Stimulated activated CD4-positive, alpha-beta T cell treated with anti-CD3 and anti-CD28 coated beads, Interleukin-4, amount 100 ng/mL, for 4 hours (primary cell): ENCODE data around the gene ITGB5.
"Not testable (repeated sequence)": the region's sequence is repeated elsewhere in the genome, so short reads cannot be mapped to it uniquely, and the experiment has no call there.

Experiments
- DNase-seq, 2 experiments: peaks; one replicate each; pipeline ENCODE4 v3.0.0-alpha.2; 2020

The ITGB5 gene

DNA sequence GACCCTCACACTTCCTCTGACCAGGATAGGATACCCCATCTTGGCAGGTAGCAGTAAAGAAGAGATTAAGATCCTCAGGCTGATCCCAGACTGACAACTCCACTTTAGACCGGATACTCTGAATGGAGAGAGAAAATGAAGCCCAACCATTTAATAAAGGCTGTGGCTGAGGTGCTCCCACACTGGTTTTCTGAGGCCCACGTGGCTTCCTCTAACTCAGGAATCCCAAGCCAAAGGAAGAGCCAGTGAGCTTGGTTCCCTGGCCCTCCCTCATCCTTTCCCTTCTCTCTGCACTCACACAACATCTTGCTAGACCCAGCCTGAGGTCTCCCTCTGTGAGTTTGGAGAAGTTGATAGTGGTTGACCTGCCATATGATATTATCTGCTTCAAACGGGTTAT, 78.1 kb downstream of the ITGB5 start:
- DNase-seq: no peak

DNA sequence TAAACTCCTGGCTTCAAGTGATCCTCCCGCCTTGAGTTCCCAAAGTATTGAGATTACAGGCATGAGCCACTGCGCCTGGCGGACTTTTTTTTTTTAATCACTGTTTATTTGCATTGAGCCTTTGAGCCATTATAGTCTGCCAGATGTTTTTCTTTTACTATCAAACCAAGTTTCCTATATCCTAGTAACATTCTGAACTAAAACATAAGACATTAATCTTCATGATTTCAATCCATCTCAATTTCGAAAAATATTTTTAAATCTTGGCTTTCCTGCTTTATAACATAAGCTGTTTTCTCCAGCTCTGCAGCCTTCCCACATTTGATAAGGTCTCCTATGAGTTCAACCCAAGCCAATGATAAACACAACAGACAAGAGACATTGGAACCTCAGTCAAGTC, 81.5 kb downstream of the ITGB5 start:
- DNase-seq: no peak

DNA sequence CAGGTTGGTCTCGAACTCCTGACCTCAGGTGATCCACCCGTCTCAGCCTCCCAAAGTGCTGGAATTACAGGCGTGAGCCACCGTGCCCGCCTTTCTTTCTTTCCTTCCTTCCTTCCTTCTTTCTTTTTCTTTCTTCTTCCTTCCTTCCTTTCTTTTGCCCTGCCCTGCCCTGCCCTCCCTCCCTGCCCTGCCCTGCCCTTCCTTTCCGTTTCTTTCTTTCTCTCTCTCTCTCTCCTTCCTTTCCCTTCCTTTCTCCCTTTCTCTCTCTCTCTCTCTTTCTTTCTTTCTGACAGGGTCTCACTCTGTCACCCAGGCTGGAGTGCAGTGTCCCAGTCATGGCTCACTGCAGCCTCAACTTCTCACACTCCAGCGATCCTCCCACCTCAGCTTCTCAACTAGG, 82.3 kb downstream of the ITGB5 start:
- DNase-seq: no peak

DNA sequence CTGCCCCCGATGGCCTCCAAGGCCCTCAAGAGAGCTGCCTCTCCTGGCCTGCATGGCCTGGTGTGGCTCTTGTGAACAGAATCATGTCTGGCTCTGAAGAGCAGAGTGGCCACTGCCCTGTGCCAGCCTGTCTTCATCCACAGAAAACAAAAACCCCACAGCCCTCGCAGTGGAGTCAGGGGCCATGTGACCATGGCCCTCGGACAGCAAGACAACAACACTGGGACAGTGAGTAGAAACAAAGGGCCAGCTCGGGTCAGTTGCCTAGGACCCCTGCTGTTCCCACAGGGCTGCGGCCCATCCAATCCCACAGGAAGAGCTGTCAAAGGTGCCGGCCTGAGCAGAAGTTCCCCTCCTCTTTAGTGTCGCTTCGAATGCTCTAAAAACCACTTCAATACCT, 84.5 kb downstream of the ITGB5 start:
- DNase-seq: no peak

DNA sequence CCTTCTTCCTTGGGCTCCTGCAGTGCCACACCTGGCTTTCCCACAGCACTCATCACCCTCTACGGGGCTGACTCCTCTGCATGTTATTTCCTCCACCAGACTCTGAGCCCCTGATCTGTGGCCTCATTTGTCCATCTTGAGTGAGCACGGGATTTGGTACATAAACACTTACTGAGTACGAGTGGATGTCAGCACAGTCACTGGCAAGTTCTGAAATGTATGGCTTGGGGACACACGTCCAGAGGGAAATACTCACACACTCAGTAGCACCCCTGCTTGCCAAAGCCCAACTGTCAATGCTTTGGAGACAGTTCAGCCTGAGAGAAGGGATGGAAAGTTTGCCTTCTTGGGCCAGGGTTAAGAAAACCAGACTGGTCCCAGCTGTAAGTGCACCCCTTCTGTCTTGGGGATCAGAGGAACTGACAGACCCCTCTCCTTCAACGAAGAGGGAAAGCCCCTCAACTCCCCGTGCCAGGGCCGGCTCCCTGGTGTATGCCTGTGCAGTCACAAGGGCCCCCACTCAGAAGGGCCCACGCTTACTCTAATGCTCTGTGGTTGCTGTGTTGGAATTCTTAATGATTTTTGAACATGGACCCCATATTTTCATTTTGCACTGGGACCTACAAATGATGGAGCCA, 85.0 kb downstream of the ITGB5 start:
- DNase-seq: no peak

DNA sequence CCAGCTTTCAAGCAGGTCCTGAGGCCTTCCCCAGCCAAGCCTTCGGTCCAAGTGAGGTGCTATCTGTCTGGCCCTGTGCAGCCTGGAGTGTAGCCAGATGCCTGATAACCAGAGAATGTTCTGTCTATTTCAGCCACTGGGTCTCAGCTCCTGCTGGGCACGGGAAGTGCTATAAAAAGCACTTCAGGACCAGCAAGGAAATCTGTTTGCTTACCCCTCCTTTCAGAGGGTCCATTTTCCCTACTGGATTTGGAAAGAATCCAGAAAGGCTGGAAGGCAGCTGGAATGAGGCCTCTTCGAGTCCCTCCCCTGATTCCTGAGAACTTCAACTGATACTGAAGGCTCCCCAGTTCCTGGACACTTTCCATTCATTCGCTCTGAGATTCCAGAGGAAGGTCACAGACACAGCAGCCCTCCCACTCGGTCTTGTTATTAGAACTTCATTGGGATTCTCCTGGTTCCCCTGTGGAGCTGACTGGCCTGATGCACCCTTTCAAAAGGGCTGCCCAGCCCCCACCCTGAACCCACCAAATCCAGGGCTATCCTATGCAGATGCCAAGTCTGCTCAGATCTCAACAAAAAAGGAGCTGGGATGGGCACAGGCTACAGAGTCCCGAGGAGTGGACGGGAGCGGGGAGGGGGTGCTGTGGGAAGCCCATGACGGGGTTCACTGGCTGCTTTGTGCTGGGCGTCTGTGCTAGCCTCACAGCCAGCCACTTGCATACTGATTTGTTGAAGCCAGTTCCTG, 86.5 kb downstream of the ITGB5 start:
- DNase-seq: no peak

DNA sequence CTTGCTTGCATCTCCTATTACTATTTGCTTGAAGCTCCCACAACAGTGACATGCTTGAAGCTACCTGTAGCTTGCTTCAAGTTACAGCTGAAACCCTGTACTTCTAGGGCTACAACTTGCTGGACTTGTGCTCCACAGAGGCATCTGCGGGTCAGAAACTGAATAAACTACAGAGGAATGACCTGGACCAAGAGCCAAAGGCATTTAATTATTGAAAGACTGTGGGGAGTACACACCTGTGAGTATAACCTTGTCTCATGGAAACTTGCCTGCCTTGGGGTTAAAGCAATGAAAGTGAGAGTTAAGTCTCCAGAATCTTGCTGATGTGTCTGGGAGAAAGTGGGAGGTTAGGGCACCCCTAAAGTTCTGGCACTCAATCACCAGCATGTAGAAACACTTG, 87.1 kb downstream of the ITGB5 start:
- DNase-seq: no peak

DNA sequence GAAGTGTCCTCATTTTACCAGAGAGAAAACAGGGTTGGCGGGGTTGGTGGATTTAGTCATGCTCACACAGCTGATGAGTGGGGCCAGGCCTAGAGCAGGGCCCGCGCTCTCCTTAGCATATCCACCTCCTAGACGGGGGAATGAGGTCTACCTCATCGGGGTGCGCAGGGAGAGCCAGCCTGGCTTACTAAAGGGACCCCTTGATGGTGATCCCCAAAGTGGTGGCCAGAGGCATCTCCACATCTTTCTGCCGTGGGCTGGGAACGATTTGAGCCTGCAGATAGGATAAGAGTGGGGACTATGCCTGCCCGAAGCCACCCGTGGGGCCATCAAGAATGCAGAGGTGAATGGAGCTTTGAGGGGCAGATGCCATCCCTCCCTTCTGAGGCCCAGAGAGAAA, 87.5 kb downstream of the ITGB5 start:
- DNase-seq: no peak

DNA sequence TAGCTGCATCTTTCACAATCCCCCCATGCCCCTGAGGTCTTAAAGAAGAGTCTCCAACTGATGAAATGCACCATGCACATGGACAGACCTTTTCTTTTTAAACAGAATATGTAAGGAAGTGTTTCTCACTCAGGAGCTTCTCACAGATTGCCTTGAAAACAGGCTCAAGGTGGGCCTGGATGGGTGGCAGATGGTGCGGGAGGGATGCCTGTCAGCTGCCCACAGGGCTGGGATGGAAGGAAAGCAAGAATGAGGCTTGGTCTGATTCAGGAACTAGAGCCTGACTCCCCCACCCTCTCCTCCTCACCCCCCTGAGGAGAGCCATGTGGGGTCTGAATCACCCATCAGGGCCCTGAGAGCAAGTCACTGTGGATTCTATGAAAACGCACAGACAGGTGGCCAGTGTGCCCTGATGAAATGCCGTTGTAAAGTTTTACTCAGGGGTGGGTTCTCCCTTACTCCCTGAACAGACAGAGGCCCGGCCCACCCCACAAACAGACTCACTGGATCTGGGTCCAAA, 89.7 kb downstream of the ITGB5 start:
- no peak for DNase-seq

DNA sequence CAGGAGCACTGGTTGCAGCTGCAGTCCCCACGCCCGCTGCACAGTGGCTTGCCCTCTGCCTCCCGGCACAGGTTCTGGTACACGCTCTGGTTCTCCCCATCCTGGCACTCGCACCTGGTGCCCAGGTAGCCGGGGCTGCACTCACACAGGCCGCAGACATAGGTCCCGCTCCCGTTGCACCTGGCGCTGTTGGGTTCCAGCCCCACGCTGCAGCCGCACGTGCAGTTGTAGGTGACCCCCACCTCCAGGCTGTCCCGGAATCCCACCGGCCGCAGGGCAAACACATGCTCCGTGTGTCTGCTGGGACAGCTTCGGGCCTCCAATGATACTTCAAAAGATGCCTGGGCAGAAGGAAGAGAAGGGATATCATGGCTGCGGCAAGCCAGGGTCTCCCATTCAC, 90.7 kb downstream of the ITGB5 start:
- DNase-seq: no peak

DNA sequence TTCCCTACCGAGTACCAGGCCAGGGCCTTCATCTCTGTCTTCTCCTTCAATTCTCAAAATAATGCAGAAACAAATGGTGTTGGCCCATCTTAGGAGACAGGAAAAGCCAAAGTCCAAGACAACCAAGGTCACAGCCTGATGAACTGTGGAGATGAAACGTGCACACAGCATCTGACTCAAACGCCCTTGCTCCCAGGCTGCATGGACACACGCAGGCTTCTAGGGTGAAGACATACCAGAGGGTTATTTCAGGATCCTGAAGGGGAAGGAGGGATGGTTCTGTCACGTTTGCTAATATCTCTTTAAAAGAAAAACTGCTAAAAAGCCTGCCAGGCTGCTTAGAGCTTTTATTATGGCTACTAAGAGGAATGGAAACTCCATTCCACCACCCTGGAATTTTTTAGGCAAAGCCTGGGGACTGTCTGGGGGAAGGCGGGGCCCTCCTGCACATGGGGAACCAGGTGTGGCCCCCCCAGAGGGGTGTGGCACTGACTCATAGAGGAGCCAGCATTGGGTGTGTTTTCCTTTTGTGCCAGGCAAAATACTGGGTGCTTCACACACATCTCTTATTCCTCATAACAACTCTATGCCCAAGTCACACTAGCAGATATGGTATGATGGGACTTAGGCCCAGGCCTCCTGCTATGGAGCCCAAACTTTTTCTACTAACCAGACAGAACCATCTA, 94.0 kb downstream of the ITGB5 start:
- no peak for DNase-seq

DNA sequence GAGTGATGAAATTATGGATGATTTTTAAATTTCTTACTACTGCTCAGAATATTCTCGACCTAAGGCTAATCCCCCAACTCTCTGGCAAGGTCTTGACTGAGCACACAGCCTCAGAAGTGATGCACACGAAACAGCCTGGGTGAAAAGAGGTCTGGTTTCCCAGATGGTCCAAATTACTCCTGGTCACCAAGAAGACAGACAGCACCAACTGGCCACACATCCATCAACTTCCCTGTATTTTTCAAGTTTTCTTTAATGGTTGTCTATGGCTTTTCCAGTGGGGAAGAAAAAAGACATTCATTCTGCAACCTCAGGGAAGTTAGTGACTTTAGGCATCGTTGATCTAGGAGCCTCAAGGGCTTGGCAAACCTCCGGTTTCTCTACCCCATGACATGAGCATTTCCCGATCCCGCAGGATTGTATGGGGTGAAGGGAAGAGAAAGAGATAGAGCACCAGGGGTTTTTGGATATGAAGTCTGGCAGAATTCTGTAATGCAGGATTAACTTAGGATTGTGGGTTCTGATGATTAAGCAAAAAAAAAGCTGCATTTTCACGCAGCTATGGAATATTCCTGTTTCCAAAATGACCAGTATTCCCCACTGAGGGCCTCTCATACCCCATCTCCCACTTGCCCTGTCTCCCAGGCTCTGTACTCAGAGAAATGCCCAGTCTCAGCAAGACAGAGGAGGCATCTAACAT, 94.7 kb downstream of the ITGB5 start:
- DNase-seq: no peak

DNA sequence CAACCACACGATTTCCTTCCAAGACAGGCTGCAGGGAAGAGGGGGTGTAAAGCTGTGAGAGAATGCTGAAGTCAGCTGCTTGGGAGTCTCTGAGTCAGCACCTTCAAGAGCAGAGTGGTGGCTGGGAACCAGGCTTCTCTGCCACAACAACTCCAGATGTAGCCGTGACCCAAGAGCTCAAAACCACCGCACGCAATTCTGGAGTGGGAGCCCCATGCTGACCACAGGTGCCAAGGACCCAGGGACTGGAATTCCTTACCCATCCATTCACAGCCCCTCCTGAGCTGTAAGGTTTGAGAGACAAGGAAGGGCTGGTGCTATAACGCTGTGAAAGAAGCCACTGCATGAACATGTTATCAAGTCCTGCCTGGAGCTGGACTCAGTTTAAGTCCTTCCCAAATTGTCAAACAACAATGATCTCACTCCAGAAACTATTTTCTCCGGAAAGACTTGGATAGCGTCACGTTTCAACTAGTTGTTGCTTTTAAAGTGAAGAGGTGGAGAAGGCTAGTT, 95.5 kb downstream of the ITGB5 start:
- no peak for DNase-seq

DNA sequence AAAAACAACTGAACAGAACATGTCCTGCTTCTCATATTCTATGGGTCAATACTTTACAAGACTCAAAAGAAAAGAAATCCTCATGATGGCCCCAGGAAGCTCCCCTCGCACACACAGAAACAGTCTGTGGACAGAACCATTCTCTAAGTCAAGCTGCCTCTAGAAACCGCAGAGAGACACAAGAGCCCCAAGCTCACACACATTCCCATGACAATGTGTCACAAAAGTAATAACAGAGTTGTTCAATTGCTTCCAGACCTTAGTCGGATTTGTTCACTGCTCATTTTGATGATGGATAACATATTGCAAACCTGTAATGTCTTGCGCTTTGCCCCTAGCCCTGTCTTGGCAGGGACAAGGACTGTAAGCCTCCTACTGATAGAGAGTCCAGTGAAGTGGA, 96.0 kb downstream of the ITGB5 start:
- DNase-seq: no peak

DNA sequence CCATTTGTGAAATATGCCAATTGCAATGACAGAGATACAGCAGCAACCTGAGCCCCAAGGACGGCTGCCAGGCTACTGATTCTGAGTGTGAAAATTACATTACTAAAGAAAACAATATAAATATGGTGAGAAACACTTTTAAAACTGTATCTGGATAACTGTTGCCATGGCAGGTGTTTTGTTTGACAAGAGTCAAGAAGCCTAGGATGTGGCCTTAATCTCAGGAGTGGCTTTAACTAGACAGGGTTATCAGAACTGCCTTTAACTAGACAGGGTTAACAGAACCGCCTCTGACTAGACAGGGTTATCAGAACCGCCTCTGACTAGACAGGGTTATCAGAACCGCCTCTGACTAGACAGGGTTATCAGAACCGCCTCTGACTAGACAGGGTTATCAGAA, 98.1 kb downstream of the ITGB5 start:
- not testable (repeated sequence) for DNase-seq

DNA sequence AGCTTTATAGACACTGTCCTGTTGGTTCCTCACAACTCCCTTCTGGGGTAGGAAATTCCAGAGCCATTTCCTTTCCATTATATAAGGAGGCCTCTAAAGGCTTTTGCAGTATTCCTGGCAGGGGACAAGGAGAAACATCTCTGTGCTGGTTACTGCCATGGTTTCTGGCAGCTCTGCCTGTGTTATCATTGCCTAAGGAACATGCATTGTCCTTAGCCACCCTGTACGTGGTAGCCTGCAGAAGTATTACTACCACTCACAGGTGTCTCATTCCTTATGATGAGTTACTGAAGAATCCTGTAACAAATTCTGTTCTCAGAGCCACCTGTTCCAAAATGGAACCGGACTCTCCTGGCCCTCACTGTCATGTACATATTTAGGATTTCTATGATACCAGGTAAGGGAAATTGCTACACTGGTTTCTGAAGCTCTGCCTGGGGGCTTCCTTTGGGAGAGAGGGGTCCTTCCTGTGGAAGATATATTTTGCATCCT, 98.9 kb downstream of the ITGB5 start:
- no peak for DNase-seq

DNA sequence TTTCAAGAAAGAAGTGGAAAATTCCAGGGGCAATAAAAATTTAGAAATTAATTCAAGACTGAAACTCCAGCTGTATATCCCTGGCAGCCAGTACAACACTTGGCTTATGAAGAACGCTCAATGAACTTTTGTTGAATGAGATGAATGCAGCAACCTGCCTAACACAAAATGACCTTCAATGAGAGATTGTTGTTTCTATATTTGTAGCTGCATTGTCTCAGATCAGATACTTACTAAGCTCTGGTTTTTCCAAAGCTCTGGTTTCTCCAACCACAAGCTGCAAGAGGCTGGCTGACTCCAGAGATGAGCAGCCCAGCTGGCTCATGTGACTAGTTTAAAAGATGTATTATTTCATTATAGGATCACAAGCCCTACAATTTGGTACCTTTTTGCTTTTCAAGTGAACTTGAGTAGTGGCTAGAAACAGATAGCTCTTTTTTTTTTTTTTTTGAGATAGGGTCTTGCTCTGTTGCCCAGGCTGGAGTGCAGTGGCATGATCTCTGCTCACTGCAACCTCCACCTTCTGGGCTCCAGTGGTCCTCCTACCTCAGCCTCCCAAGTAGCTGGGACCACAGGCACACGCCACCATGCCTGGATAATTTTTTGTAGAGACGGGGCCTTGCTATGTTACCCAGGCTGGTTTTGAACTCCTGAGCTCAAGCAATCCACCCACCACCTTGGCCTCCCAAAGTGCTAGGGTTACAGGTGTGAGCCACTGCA, 99.5 kb downstream of the ITGB5 start:
- no peak for DNase-seq

DNA sequence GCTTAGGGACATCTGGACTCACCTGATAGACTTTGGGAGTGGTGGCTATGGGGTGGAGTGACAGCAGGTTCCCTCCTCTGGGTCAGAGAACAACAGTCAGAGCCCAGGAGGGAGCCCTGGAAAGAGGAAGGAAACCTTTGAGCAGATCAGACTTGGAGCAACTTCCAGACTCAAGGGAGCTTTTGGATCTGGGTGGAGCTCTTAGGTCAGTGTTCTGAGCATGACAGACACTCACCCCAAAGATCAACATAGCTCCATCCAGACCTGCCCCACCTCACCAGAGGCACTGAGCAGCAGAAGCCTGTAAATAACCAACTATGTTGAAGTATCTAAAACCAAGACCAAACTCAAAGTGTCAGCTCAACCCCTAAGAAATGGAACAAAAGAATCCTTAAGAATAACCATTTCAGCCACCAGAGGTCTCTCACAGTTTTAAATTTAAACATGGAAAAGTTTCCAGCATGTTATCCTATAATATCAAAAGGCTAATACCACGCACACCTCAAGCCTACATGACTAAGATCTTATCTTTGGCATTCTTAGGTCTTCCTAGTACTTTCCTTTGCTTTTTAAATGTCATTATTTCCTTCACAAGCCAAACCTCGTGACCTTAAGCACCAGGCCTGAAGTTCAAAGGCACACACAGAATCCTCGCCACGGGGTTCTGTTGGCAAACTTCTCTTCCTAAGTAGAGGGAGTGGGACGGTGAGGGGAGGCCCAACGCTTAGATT, 100.5 kb downstream of the ITGB5 start:
- DNase-seq: no peak

DNA sequence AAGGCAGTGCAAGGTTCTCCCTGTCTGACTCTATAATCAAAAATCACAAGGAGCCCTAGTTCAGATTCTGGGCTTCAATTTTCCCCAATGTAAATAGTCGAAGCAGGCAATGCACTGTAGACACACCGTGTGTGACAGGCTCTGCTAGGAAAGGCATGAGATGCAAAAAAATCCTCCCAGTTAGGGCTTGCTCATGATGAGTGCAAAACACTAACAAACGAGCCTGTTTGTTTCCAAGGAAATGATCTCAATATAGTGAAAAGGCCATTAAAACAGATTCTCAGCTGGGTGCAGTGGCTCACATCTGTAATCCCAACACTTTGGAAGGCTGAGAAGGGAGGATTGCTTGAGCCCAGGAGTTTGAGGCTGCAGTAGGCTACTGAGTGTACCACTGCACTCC, 101.2 kb downstream of the ITGB5 start:
- no peak for DNase-seq

DNA sequence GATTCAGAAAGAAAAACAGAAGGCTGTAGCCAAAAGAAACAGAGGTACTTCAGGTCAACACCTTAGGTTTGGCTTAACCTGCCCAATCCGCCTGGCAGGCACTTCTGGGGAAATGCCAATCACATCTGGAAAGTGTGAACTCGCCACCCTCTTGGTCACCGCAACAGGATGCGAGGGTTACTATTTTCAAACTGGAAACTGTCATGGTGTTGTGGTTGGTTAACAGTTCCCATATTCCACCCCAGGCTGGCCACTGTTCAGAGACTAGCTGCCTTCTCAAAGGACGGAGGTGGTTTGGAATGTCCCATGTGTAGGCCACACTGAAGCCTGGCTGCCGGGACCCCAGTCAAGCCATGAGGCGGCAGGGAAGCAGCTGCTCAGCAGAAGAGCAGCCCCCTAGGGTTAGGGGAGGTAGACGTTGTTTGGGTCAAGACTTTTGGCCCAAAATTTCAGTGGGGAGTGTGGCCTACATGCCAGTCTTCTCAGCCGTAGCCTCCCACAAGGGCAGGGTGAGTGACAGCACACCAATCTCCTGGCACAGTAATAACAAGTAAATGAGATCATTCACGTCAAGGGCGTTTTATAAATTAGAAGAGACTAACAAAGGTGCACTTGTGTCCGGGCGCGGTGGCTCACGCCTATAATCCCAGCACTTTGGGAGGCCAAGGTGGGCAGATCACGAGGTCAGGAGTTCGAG, 102.3 kb downstream of the ITGB5 start:
- DNase-seq: no peak

DNA sequence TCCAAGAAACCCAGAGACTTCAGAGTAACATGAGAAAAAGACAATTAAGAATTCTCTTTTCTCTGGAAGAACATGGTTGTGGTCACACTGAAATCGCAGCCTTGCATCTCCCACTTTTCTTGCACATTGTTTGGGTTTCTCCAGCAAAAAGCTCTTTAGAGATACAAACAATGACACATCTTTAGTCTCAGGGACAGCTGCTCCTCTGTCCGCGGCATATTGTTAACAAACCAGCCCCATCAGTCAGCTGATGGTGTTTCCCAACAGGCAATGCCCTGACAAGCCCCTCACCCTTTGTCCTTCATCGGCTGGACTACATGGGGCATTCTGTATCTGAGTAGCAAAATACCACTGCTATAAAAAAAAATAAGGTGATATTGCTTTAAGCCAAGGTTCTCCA, 103.5 kb downstream of the ITGB5 start:
- DNase-seq: no peak
